Brain pericyte (primary cell): ENCODE data around the gene BDKRB2.

Experiments used
- DNase-seq: peaks from one replicate; pipeline ENCODE4 v3.0.0-alpha.2; 2012; ENCODE audit warnings: low read depth, low spot score

Gene BDKRB2

GRCh38 chr14:96197969-96198368 lies 6.7 kb upstream of the BDKRB2 start:
- no peak for DNase-seq

GRCh38 chr14:96198430-96199130 lies 6.1 kb upstream of the BDKRB2 start:
- no peak for DNase-seq

GRCh38 chr14:96201157-96201556 lies 3.5 kb upstream of the BDKRB2 start:
- no peak for DNase-seq

- DNase-seq: no peak
These were observed 2.7 kb upstream of the BDKRB2 start for GRCh38 chr14:96201965-96202364.

- DNase-seq: no peak
These were observed 2.1 kb upstream of the BDKRB2 start for GRCh38 chr14:96202441-96203094.

- DNase-seq: no peak
These were observed 1.5 kb upstream of the BDKRB2 start for GRCh38 chr14:96203116-96203515.

- DNase-seq: no peak
These were observed 1.0 kb upstream of the BDKRB2 start for GRCh38 chr14:96203635-96204034.

GRCh38 chr14:96205059-96205977 lies 679 bp downstream of the BDKRB2 start:
- no peak for DNase-seq

GRCh38 chr14:96205978-96206360 lies 1.3 kb downstream of the BDKRB2 start:
- DNase-seq: no peak

GRCh38 chr14:96206461-96206860 lies 1.8 kb downstream of the BDKRB2 start:
- no peak for DNase-seq

- no peak for DNase-seq
These were observed 3.0 kb downstream of the BDKRB2 start for GRCh38 chr14:96207686-96208085.

GRCh38 chr14:96208739-96209138 lies 4.1 kb downstream of the BDKRB2 start:
- no peak for DNase-seq

GRCh38 chr14:96212140-96212539 lies 7.5 kb downstream of the BDKRB2 start:
- DNase-seq: no peak

- DNase-seq: no peak
These were observed 8.3 kb downstream of the BDKRB2 start for GRCh38 chr14:96212896-96213295.

GRCh38 chr14:96213871-96214465 lies 9.3 kb downstream of the BDKRB2 start:
- DNase-seq: no peak

- no peak for DNase-seq
These were observed 10.2 kb downstream of the BDKRB2 start for GRCh38 chr14:96214793-96215192.

- DNase-seq: no peak
These were observed 11.0 kb downstream of the BDKRB2 start for GRCh38 chr14:96215452-96216244.

GRCh38 chr14:96216627-96217026 lies 12.0 kb downstream of the BDKRB2 start:
- DNase-seq: no peak

- no peak for DNase-seq
These were observed 12.8 kb downstream of the BDKRB2 start for GRCh38 chr14:96217376-96217913.

GRCh38 chr14:96221109-96221650 lies 16.5 kb downstream of the BDKRB2 start:
- DNase-seq: no peak

GRCh38 chr14:96221841-96222240 lies 17.2 kb downstream of the BDKRB2 start:
- DNase-seq: no peak
